Measurements from ENCODE around the gene PLOD1.

DNA sequence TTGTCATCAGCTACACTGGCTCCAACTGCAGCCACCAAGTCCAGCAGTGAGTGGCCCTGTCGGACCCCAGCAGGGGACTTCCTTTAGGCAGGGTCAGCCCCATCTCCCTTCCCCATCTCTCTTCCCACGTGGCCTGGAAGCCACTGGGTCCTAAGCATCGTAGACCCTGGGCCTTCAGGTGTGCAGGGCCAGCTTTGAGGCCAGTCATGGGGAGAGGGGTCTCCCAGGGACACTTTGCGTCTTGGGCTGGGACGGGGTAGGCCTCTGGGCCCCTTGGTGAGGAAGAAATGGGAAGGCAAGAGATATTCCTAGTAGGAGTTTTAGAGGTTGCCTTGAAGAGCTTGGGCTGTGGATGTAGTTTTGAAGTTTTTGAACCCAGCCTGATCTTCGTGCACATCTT, 72.7 kb downstream of the PLOD1 start:
- TF ChIP-seq, protein P1, sequence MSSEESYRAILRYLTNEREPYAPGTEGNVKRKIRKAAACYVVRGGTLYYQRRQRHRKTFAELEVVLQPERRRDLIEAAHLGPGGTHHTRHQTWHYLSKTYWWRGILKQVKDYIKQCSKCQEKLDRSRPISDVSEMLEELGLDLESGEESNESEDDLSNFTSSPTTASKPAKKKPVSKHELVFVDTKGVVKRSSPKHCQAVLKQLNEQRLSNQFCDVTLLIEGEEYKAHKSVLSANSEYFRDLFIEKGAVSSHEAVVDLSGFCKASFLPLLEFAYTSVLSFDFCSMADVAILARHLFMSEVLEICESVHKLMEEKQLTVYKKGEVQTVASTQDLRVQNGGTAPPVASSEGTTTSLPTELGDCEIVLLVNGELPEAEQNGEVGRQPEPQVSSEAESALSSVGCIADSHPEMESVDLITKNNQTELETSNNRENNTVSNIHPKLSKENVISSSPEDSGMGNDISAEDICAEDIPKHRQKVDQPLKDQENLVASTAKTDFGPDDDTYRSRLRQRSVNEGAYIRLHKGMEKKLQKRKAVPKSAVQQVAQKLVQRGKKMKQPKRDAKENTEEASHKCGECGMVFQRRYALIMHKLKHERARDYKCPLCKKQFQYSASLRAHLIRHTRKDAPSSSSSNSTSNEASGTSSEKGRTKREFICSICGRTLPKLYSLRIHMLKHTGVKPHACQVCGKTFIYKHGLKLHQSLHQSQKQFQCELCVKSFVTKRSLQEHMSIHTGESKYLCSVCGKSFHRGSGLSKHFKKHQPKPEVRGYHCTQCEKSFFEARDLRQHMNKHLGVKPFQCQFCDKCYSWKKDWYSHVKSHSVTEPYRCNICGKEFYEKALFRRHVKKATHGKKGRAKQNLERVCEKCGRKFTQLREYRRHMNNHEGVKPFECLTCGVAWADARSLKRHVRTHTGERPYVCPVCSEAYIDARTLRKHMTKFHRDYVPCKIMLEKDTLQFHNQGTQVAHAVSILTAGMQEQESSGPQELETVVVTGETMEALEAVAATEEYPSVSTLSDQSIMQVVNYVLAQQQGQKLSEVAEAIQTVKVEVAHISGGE (tag by site-specific recombination; conservative IDR thresholded peaks at IDR 0.05; ENCODE audit: low read depth), result no peak
- no peak for TF ChIP-seq ZNF174 (tag by site-specific recombination; IDR thresholded peaks at IDR 0.05)
- TF ChIP-seq ZEB2 (tag by site-specific recombination; IDR thresholded peaks at IDR 0.05), result no peak
- no peak for TF ChIP-seq MYNN (tag by site-specific recombination; IDR thresholded peaks at IDR 0.05; ENCODE audit: borderline replicate concordance)
- TF ChIP-seq HOXD13 (CRISPR knock-in tag; IDR thresholded peaks at IDR 0.05; ENCODE audit: borderline replicate concordance), result no peak
